ENCODE results near the gene RSRP1. TPM values are rescaled to one million over a fixed set of nuclear protein-coding genes. Genes with fewer than 3 reads are reported as not detected.

RSRP1 gene
- total and polyA plus RNA-seq, 2 of the 13 experiments (the other 11 are each of a cell fraction or from before 2014, with no cell fraction given) = 43.9 to 52.8 TPM

GRCh38 chr1:25197235-25197975, 49.8 kb downstream of the RSRP1 start (continued):
- TF ChIP-seq, protein P1, sequence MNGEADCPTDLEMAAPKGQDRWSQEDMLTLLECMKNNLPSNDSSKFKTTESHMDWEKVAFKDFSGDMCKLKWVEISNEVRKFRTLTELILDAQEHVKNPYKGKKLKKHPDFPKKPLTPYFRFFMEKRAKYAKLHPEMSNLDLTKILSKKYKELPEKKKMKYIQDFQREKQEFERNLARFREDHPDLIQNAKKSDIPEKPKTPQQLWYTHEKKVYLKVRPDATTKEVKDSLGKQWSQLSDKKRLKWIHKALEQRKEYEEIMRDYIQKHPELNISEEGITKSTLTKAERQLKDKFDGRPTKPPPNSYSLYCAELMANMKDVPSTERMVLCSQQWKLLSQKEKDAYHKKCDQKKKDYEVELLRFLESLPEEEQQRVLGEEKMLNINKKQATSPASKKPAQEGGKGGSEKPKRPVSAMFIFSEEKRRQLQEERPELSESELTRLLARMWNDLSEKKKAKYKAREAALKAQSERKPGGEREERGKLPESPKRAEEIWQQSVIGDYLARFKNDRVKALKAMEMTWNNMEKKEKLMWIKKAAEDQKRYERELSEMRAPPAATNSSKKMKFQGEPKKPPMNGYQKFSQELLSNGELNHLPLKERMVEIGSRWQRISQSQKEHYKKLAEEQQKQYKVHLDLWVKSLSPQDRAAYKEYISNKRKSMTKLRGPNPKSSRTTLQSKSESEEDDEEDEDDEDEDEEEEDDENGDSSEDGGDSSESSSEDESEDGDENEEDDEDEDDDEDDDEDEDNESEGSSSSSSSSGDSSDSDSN (CRISPR knock-in tag; IDR thresholded peaks at IDR 0.05) = peak; percentile 32
- TF ChIP-seq ZNF605 (CRISPR knock-in tag; IDR thresholded peaks at IDR 0.05) (0 out of 2 replicates have a peak, but pooled peaks have one; percentile 26), SALL1 (CRISPR knock-in tag; IDR thresholded peaks at IDR 0.05) (peak; percentile 49; the same call in 1 of the 2 replicates), PPARG (CRISPR knock-in tag; conservative IDR thresholded peaks at IDR 0.05) (no peak), KMT2A (CRISPR knock-in tag; IDR thresholded peaks at IDR 0.05) (peak; percentile 47; the same call in 1 of the 2 replicates), ZNF343 (CRISPR knock-in tag; IDR thresholded peaks at IDR 0.05) (no peak), ZNF326 (CRISPR knock-in tag; IDR thresholded peaks at IDR 0.05; ENCODE audit: borderline replicate concordance) (no peak), ZNF292 (CRISPR knock-in tag; IDR thresholded peaks at IDR 0.05; ENCODE audit: borderline replicate concordance, low read depth) (peak; percentile 86), ZNF510 (CRISPR knock-in tag; IDR thresholded peaks at IDR 0.05; ENCODE audit: low read depth) (no peak), ZBTB7B (CRISPR knock-in tag; IDR thresholded peaks at IDR 0.05) (peak; percentile 76), THAP9 (CRISPR knock-in tag; IDR thresholded peaks at IDR 0.05; ENCODE audit: borderline replicate concordance) (peak; percentile 61; the same call in 1 of the 2 replicates), CEBPB (IDR thresholded peaks at IDR 0.05; ENCODE audit: borderline replicate concordance, low read depth, low read length) (peak; percentile 53; the same call in 1 of the 2 replicates), KDM5B (CRISPR knock-in tag; IDR thresholded peaks at IDR 0.05; ENCODE audit: borderline replicate concordance) (peak; percentile 74; the same call in 1 of the 2 replicates), BRCA1 (CRISPR knock-in tag; IDR thresholded peaks at IDR 0.05) (no peak), ZNF710 (CRISPR knock-in tag; IDR thresholded peaks at IDR 0.05; ENCODE audit: borderline replicate concordance) (peak; percentile 62; the same call in 1 of the 2 replicates), ZNF839 (CRISPR knock-in tag; IDR thresholded peaks at IDR 0.05; ENCODE audit: borderline replicate concordance) (no peak)
- TF ChIP-seq, protein P2, sequence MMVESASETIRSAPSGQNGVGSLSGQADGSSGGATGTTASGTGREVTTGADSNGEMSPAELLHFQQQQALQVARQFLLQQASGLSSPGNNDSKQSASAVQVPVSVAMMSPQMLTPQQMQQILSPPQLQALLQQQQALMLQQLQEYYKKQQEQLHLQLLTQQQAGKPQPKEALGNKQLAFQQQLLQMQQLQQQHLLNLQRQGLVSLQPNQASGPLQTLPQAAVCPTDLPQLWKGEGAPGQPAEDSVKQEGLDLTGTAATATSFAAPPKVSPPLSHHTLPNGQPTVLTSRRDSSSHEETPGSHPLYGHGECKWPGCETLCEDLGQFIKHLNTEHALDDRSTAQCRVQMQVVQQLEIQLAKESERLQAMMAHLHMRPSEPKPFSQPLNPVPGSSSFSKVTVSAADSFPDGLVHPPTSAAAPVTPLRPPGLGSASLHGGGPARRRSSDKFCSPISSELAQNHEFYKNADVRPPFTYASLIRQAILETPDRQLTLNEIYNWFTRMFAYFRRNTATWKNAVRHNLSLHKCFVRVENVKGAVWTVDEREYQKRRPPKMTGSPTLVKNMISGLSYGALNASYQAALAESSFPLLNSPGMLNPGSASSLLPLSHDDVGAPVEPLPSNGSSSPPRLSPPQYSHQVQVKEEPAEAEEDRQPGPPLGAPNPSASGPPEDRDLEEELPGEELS (CRISPR knock-in tag; IDR thresholded peaks at IDR 0.05) = peak; percentile 64
- TF ChIP-seq, protein P3, sequence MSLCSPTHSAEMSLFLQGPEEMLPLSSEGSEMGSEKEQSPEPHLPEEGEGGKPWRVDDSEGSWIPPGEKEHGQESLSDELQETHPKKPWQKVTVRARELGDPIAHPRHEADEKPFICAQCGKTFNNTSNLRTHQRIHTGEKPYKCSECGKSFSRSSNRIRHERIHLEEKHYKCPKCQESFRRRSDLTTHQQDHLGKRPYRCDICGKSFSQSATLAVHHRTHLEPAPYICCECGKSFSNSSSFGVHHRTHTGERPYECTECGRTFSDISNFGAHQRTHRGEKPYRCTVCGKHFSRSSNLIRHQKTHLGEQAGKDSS (CRISPR knock-in tag; IDR thresholded peaks at IDR 0.05; ENCODE audit: borderline replicate concordance, low read depth) = peak; percentile 44; the same call in 1 of the 2 replicates
